Measurements from ENCODE around the gene JAKMIP1. TPM values are rescaled to one million over a fixed set of nuclear protein-coding genes. Genes with fewer than 3 reads are reported as not detected.

The JAKMIP1 gene
- total RNA-seq, 2 experiments from 2014 or later, result 2.0 to 2.1 TPM

- no peak overlapping the region for H3K4me3 Mint-ChIP-seq
- Histone ChIP-seq H3K9me3 (ENCODE audit: control insufficient read depth in 1 of 2, insufficient read depth in 1 of 2, low read length in 2 of 2) (peaks cover 26 to 52% of the 10 kb centered on the region in 2 experiments), H3K4me1 (ENCODE audit: insufficient read depth, low read length) (no peaks in the 10 kb centered on the region), H3K27me3 (ENCODE audit: control insufficient read depth in 1 of 2, insufficient read depth in 2 of 2, low read length in 2 of 2) (no peaks in the 10 kb centered on the region), H3K27ac (ENCODE audit: low read depth in 1 of 2, low read length in 2 of 2) (no peak overlapping the region), H3K36me3 (ENCODE audit: insufficient read depth, low read length) (peaks cover 5% of the 10 kb centered on the region), H3K4me3 (ENCODE audit: low read length) (no peak overlapping the region)
- H3K27me3 Mint-ChIP-seq, result no peaks in the 10 kb centered on the region
- ATAC-seq (ENCODE audit: poor library complexity) (no peak), DNase-seq (no peak)
- no peaks in the 10 kb centered on the region for H3K4me1 Mint-ChIP-seq (ENCODE audit: low read depth)
- H3K36me3 Mint-ChIP-seq (ENCODE audit: low read depth), result no peaks in the 10 kb centered on the region
- peaks cover 10% of the 10 kb centered on the region for H3K9me3 Mint-ChIP-seq
- POLR2A ChIA-PET, result no interaction called here
- CTCF ChIA-PET, result no interaction called here
- TF ChIP-seq CTCF (IDR thresholded peaks at IDR 0.05), result no peak
- no peak overlapping the region for H3K27ac Mint-ChIP-seq
- intact Hi-C loops (cut with DNase I, micrococcal nuclease), result no loop called here
These were observed 146.0 kb downstream of the JAKMIP1 start for GRCh38 chr4:6054162-6054922.

- no peak for TF ChIP-seq CTCF (IDR thresholded peaks at IDR 0.05)
- Mint-ChIP-seq H3K4me3 (no peak overlapping the region), H3K27me3 (no peaks in the 10 kb centered on the region), H3K36me3 (ENCODE audit: low read depth) (no peaks in the 10 kb centered on the region), H3K9me3 (peaks cover 3% of the 10 kb centered on the region), H3K27ac (no peak overlapping the region), H3K4me1 (ENCODE audit: low read depth) (peaks cover 5% of the 10 kb centered on the region)
- POLR2A ChIA-PET, result no interaction called here
- peaks cover 9 to 36% of the 10 kb centered on the region in 2 experiments for H3K9me3 ChIP-seq (ENCODE audit: control insufficient read depth in 1 of 2, insufficient read depth in 1 of 2, low read length in 2 of 2)
- ATAC-seq (ENCODE audit: poor library complexity), result no peak
- intact Hi-C loops (cut with DNase I, micrococcal nuclease), result no loop called here
- H3K4me1 ChIP-seq (ENCODE audit: insufficient read depth, low read length), result peaks cover 2% of the 10 kb centered on the region
- CTCF ChIA-PET, result no interaction called here
- no peaks in the 10 kb centered on the region for H3K27me3 ChIP-seq (ENCODE audit: control insufficient read depth in 1 of 2, insufficient read depth in 2 of 2, low read length in 2 of 2)
- no peak overlapping the region for H3K4me3 ChIP-seq (ENCODE audit: low read length)
- peaks cover under 1% of the 10 kb centered on the region for H3K36me3 ChIP-seq (ENCODE audit: insufficient read depth, low read length)
- H3K27ac ChIP-seq (ENCODE audit: low read depth in 1 of 2, low read length in 2 of 2), result no peak overlapping the region
- no peak for DNase-seq
These were observed 147.7 kb downstream of the JAKMIP1 start for GRCh38 chr4:6052679-6053078.

- no peaks in the 10 kb centered on the region for H3K27me3 ChIP-seq (ENCODE audit: control insufficient read depth in 1 of 2, insufficient read depth in 2 of 2, low read length in 2 of 2)
- H3K36me3 ChIP-seq (ENCODE audit: insufficient read depth, low read length), result no peaks in the 10 kb centered on the region
- H3K4me1 ChIP-seq (ENCODE audit: insufficient read depth, low read length), result peaks cover 2% of the 10 kb centered on the region
- peaks cover 0 to 21% of the 10 kb centered on the region in 2 experiments for H3K9me3 ChIP-seq (ENCODE audit: control insufficient read depth in 1 of 2, insufficient read depth in 1 of 2, low read length in 2 of 2)
- TF ChIP-seq CTCF (IDR thresholded peaks at IDR 0.05), result no peak
- POLR2A ChIA-PET, result no interaction called here
- Mint-ChIP-seq H3K27ac (no peak overlapping the region), H3K4me3 (no peak overlapping the region), H3K4me1 (ENCODE audit: low read depth) (peaks cover 5% of the 10 kb centered on the region), H3K36me3 (ENCODE audit: low read depth) (no peaks in the 10 kb centered on the region), H3K9me3 (no peaks in the 10 kb centered on the region), H3K27me3 (no peaks in the 10 kb centered on the region)
- DNase-seq, result no peak
- no peak for ATAC-seq (ENCODE audit: poor library complexity)
- CTCF ChIA-PET, result no interaction called here
- intact Hi-C loops (cut with DNase I, micrococcal nuclease), result no loop called here
- no peak overlapping the region for H3K27ac ChIP-seq (ENCODE audit: low read depth in 1 of 2, low read length in 2 of 2)
- no peak overlapping the region for H3K4me3 ChIP-seq (ENCODE audit: low read length)
These were observed 149.8 kb downstream of the JAKMIP1 start for GRCh38 chr4:6050551-6050950.
